NCI-H2107 treated with DMSO at 0.1 percent for 48 hours (cell line): ENCODE results near the gene ZNF841.
"Not testable (repeated sequence)": the region's sequence is repeated elsewhere in the genome, so short reads cannot be mapped to it uniquely, and the experiment has no call there.

Source experiments
- DNase-seq: peaks from one replicate; lab custom pipeline; 2025; ENCODE audit not compliant: unreplicated experiment; lab: John Stamatoyannopoulos, UW

The ZNF841 gene

DNA sequence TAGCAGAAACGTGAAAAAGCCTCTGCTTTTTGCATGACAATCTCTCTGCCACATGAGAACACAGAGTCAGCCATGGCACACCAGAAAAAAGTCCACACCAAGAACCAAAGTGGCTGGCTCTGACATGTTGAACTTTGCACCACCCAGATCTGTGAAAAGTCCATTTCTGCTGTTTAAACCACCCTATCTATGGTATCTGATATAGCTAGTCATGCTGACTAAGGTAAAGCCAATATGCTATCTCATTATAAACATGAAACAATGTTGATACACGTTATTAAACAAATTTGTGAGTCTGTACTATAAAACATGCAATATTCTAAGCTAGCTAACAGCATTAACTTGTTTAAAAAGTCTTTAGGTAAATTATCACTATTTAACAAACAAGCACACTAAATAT lies 25.9 kb downstream of the ZNF841 start:
- DNase-seq: no peak

DNA sequence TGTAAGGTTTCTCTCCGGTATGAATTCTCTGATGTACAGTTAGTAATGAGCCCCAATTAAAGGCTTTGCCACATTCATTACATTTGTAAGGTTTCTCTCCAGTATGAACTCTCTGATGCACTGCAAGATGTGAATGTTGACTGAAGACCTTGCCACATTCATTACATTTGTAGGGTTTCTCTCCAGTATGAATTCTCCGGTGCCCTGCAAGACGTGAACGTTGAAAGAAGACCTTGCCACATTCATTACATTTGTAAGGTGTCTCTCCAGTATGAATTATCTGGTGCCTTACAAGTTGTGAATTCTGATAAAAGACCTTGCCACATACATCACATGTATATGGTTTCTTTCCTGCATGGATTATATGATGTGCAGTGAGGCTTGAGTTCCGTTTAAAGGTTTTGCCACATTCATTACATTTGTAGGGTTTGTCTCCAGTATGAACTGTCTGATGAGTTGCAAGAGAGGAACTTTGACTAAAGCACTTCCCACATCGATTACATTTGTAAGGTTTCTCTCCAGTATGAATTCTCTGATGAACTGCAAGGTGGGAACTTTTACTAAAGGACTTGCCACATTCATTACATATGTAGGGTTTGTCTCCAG lies 29.2 kb downstream of the ZNF841 start:
- no peak for DNase-seq

DNA sequence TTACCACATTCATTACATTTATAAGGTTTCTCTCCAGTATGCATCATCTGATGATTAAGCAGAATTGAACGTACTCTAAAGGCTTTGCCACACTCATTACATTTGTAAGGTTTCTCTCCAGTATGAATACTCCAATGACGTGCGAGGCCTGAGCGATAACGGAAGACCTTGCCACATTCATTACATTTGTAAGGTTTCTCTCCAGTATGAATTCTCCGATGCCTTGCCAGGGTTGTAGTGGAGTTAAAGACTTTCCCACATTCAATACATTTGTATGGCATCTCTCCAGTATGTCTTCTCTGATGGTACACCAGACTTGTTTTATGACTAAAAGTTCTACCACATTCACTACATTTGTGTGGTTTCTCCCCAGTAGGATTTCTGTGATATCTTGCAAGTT lies 30.2 kb downstream of the ZNF841 start:
- no peak for DNase-seq

DNA sequence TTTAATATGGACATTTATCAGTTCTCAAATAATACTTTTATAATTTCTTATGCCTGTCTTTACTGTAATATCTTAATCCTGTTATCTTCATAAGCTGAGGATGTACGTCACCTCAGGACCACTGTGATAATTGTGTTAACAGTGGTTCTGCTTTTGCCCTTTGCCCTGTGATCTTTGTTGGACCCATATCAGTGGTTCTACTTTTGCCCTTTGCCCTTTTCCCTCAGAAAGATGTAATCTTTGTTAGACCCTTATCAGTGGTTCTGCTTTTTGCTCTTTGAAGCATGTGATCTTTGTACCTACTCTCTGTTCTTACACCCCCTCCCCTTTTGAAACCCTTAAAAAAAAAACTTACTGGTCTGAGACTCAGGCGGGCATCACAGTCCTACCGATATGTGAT lies 39.1 kb downstream of the ZNF841 start:
- not testable (repeated sequence) for DNase-seq

DNA sequence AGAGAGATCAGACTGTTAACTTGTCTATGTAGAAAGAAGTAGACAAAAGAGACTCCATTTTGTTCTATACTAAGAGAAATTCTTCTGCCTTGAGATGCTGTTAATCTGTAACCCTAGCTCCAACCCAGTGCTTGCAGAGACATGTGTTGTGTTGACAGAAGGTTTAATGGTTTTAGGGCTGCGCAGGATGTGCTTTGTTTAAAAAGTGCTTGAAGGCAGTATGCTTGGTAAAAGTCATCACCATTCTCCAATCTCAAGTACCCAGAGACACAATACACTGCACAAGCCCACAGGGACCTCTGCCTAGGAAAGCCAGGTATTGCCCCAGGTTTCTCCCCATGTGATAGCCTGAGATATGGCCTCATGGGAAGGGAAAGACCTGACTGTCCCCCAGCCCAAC lies 43.8 kb downstream of the ZNF841 start:
- not testable (repeated sequence) for DNase-seq

DNA sequence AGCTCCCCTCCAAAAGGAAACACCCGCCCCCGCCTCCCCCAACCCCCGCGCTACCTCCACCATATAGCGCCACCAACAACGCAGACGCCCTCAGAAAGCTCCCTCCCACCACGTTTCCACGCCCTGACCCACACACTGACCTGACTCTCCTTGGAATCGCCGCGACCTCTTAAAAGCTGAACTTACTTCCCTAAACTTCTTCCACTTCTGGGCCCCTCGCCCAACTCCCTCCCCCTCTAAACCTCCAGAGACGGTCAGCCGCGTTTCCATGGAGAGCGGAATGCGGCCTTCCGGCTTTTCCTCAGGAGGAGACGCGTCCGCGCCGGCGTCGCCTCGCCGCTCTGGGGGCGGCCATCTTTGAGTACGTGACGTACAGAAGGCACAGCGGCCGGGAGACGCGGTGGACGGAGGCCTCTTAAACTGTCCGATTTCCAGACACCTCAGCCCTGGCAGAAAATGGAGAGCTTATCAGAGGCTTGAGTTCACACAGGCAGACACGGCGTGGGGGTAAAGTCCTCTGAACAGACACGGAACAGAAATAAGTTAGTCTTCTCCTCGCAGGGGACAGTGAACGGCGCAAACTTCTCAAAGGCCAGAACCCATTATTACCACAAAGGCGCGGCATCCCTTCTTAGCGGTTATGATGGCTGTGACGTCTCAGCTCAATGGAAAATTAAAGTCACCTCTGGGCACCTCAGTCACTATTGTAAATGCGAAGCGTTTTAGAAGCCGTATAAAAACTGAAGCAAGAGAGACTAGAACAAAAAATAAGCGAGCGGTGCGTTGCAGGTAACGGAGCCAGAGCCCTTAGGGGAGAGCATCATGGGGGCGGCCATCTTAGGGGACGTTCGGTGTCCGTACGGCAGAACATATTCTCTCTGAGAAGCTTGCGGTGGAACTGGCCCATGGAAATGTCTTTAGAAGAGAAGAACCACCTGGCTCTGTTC lies 46.7 kb downstream of the ZNF841 start, which contains the start of gene ZNF432:
ZNF432 (minus strand) TSS at position 284 of the 947 bp plus-strand sequence. CDS start 1,970 bp downstream, outside the sequence.
- peak; percentile 81 for DNase-seq

DNA sequence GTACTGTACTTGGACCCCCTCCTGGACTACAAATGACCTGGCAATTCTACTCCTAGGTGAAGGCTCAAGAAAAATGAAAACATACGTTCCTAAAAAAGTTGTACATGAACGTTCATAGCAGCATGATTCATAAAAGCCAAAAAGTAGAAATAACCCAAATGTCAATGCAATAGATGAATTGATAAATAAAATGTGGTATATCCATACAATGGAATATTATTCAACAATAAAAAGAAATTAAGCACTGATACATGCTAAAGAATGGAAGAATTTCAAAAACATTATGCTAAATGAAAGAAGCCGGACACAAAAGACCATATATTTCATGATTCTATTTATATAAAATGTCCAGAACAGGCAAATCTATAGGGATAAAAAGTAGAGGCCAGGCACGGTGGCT lies 56.4 kb downstream of the ZNF841 start:
- no peak for DNase-seq

DNA sequence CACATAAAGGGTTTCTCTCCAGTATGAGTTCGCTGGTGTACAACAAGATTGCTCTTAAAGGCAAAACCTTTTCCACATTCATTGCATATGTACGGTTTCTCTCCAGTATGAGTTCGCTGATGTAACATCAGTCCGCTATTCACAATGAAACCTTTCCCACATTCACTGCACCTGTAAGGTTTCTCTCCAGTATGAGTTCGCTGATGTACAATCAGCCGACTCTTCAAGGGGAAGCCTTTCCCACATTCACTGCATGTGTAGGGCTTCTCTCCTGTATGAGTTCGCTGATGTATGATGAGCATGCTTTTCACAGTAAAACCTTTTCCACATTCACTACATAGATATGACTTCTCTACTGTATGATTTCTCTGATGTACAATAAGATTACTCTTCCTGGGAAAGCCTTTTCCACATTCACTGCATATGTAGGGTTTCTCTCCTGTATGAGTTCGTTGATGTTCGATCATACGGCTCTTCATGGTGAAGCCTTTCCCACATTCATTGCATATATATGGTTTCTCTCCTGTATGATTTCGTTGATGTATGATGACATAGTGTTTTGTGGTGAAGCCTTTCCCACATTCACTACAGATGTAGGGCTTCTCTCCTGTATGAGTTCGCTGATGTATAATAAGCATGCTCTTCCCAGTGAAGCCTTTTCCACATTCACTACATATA lies 61.4 kb downstream of the ZNF841 start:
- no peak for DNase-seq

DNA sequence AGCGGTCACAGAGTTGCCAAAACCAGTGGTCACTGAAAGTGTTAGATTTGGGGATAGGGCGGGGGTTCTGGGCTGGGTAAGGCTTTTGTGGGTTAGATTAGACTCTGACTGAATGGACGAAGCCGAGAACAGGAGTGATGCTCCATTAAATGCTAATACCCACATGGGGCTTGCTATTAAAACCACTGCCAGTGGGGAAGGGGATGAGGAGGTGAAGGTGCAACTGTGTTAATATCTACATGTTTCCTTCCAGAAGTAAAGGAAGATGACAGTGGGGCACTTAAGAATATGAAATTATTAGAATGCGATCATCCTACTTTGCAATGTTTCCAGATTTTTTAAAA lies 66.8 kb downstream of the ZNF841 start:
- DNase-seq: no peak

DNA sequence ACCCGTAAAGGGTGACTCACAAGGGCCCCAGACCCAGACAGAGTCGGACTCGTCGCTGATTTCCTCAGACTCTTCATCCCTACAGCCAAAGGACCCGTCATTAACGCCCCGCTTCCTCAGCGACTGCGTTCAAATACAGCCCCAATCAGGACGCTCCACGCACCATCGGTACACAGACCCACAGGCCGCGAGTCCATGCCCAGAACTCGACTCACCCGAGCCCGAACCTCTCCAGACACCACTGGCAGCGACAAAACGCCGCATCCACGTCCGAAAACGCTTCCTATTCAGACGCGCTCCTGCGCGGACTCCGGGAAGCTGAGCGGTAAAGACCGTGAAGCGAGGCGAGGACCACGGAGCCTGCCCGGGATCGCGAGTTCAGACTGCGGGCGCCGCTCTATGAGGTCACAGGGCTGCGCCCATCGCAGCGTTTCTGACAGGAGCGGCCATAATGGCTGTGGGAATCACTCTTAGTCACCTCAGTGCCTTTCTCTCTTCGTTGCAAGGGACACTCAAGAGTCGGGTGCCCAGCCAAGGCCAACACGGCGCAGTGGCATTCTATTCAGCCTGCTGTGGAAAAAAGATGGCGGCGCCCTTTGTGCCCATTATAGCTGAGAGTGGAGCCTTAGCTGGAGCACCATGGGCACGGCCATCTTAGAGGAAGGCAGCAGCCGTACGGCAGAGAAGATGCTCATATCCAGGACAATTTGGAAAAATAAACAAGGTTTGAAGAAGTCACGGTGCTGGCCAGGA lies 67.4 kb downstream of the ZNF841 start, which contains the start of gene ZNF614:
ZNF614 (minus strand) TSS at position 353 of the 753 bp plus-strand sequence. CDS start 2,634 bp downstream, outside the sequence.
- peak; percentile 86 for DNase-seq

DNA sequence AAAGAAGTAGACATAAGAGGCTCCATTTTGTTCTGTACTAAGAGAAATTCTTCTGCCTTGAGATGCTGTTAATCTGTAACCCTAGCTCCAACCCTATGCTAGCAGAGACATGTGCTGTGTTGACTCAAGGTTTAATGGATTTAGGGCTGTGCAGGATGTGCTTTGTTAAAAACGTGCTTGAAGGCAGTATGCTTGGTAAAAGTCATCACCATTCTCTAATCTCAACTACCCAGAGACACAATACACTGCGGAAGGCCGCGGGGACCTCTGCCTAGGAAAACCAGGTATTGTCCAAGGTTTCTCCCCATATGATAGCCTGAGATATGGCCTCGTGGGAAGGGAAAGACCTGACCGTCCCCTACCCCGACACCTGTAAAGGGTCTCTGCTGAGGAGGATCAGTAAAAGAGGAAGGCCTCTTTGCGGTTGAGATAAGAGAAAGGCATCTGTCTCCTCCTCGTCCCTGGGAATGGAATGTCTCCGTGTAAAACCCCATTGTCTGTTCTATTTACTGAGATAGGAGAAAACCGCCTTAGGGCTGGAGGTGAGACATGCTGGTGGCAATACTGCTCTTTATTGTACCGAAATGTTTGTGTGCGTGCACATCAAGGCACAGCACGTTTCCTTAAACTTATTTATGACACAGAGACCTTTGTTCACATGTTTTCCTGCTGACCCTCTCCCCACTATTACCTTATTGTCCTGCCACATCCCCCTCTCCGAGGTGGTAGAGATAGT lies 69.1 kb downstream of the ZNF841 start:
- DNase-seq: not testable (repeated sequence)

DNA sequence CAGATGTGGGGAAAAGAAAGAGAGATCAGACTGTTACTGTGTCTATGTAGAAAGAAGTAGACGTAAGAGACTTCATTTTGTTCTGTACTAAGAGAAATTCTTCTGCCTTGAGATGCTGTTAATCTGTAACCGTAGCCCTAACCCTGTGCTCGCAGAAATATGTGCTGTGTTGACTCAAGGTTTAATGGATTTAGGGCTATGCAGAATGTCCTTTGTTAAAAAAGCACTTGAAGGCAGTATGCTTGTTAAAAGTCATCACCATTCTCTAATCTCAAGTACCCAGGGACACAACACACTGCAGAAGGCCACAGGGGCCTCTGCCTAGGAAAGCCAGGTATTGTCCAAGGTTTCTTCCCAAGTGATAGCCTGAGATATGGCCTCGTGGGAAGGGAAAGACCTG lies 71.1 kb downstream of the ZNF841 start:
- not testable (repeated sequence) for DNase-seq

DNA sequence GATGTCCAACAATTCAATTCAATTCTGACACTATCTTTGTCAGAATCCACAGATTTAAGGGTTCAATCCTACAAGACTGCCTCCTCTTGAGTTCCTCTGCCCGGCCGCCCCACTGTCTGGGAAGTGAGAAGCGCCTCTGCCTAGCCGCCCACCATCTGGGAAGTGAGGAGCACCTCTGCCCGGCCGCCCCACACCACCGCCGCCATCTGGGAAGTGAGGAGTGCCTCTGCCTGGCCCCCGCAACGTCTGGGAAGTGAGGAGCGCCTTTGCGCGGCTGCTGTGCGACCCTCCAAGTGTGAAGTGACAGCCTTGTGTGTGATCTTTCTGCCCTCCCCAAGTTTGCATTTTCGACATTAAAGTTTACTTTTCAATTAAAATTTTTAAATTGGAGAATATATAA lies 73.4 kb downstream of the ZNF841 start:
- no peak for DNase-seq

DNA sequence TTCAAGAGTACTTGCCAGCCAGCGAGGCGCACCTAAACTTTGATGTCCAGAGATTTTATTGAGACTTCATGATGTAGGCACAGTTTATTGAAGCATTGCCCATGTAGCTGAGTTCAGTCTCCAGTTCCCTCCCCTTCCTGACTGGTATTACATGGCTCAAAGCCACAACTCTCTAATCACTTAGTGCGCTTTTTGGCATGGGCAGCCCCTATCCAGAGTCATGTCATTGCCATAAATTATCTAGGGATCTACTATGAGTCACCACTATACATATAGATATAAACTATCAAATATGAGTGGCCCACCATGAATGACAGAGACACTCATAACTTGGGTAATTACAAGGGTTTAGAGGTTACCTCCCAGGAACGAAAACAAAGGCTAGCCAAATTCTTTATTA lies 75.1 kb downstream of the ZNF841 start:
- DNase-seq: no peak
